Measurements from ENCODE around the gene TGFBR3L.
"Not testable (repeated sequence)": the region's sequence is repeated elsewhere in the genome, so short reads cannot be mapped to it uniquely, and the experiment has no call there.

Gene TGFBR3L

GRCh38 chr19:7918062-7918614, 3.5 kb downstream of the TGFBR3L start:
- DNase-seq = not testable (repeated sequence)

- DNase-seq = no peak
These were observed 4.2 kb downstream of the TGFBR3L start for GRCh38 chr19:7918615-7919421.

- DNase-seq = peak; percentile 98
These were observed 5.2 kb downstream of the TGFBR3L start, which contains the start of gene SNAPC2 for GRCh38 chr19:7919610-7920518. SNAPC2 (plus strand) TSS chr19:7920338; CDS start chr19:7920367, 29 bp downstream.

- DNase-seq = peak; percentile 100
These were observed 6.1 kb downstream of the TGFBR3L start for GRCh38 chr19:7920519-7921301.

DNA sequence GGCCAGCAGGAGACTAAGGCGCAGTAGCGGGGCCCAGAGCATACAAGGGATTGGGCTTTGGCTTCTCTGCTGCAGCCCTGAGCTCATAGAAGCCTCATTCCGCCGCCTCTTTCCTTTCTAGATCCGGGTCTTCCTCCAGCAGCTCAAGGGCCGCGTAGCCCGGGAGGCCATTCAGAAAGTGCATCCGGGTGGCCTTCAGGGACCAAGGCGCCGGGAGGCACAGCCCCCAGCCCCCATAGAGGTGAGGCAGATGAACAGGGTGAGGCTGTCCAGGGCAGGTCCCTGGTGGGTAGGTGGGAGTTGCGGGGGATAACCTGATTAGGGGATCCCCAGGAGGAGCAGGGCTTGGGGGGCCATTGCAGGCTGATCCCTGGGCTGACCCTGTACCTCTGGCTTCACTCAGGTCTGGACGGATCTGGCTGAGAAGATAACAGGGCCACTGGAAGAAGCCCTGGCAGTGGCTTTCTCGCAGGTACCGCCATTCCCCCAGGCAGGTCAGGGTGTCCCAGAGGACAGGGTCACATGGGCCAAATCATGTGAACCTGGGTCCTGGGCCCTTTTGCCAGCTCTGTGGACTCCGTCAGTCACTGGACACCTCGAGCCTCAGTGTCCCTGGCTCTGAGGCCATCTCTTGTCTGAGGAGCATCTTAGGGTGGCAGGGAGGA, 6.8 kb downstream of the TGFBR3L start:
- no peak for DNase-seq

DNA sequence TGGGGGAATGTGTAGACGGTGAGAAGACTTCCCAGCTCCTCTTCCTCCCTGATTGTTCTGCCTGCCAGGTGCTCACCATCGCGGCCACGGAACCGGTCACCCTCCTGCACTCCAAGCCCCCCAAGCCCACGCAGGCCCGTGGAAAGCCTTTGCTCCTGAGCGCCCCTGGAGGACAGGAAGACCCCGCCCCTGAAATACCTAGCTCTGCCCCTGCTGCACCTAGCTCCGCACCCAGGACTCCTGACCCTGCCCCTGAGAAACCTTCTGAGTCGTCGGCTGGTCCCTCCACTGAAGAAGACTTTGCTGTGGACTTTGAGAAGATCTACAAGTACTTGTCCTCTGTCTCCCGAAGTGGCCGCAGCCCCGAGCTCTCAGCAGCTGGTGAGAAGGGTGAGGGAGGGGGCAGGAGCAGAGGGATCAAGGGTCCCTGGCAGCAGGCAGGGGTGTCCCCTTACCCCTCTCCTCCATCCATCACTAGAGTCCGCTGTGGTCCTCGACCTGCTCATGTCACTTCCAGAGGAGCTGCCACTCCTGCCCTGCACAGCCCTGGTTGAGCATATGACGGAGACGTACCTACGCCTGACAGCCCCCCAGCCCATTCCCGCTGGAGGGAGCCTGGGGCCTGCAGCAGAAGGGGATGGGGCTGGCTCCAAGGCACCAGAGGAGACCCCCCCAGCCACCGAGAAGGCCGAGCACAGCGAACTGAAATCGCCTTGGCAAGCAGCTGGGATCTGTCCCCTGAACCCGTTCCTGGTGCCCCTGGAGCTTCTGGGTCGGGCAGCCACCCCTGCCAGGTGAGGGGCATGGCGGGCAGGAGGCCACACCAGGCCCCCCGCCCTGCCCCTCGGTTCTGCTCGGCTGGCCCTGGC, 7.6 kb downstream of the TGFBR3L start:
- DNase-seq = no peak

DNA sequence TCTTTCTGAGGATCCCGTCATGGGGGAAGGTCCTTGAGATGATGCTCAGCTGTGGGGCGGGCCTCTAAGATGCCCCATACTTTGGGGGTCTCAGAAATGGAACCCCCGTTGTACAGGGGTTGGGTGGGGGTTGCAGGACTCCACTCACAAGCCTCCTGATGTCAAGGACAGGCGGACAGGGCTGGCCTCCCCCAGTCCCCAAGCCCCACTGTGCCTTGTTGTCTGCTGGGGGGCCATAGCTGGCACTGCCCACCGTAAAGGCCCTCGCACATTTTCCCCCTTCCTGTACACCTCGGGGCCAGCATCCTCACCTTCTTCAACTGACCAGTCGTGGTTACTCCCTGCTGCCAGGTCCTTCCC, 8.2 kb downstream of the TGFBR3L start:
- no peak for DNase-seq

DNA sequence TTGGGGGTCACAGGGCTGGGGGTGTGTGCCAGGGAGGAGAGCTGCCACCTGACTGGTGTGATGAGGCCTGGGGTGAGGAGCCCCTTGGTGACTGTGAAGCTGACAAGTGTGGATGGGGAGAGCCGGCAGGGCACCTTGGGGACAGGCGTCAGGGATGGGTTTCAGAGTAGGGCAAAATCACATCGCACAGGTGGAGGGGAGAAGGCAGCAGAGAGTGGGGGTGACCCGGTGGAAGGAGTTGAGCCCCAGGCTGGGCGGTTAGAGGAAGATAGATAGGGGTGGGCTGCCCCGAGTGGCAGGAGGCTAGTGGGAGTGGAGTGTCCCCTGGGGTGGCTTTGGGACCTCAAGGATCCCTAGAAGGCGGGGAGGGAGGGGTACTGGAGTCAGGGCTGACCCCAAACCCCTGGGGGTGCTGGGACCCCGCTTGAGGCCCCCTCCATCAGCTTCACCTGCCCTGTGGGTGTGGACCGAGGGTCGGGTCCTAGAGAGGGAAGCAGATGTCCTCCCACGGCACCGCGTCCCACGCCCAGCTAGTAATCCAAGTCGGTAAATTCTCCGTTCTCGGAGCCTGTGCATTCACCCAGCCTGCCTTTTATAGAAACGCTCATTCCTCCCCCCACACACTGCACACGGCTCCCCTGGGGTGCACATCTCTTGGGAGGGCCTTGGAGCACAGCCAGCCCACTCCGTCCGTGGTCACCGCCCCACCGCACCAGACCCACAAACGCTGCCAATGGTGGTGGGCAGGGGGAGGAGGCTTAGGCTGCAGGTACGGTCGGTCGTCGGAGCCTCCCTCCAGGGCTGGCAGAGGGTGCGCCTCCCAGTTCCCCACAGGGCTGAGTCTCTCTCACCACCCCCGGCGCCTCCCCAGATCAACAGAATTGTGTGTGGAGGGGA, 8.9 kb downstream of the TGFBR3L start:
- no peak for DNase-seq

- DNase-seq = no peak
These were observed 9.6 kb downstream of the TGFBR3L start for GRCh38 chr19:7924241-7924640.

- no peak for DNase-seq
These were observed 10.1 kb downstream of the TGFBR3L start for GRCh38 chr19:7924651-7925170.

GRCh38 chr19:7925171-7925851, 10.7 kb downstream of the TGFBR3L start:
- DNase-seq = peak; percentile 79

GRCh38 chr19:7926021-7926726, 11.5 kb downstream of the TGFBR3L start, which contains the start of gene CTXN1:
CTXN1 (minus strand) TSS chr19:7926135; CDS start chr19:7925538, 597 bp downstream.
- peak; percentile 81 for DNase-seq

GRCh38 chr19:7926727-7927604, 12.3 kb downstream of the TGFBR3L start:
- DNase-seq = no peak

GRCh38 chr19:7927605-7928333, 13.1 kb downstream of the TGFBR3L start:
- DNase-seq = no peak

GRCh38 chr19:7928334-7928706, 13.7 kb downstream of the TGFBR3L start:
- no peak for DNase-seq

Measured in CD4-positive, alpha-beta T cell treated with Interleukin-6 for 4 hours (primary cell).